Activated naive CD8-positive, alpha-beta T cell treated with anti-CD3 and anti-CD28 coated beads, Interleukin-2, amount 50 U/mL, for 24 hours (primary cell): ENCODE measurements around the gene GBP4.

Experiments
- ATAC-seq: fragments of 150-1000 bp; cut with Tn5 transposase; one replicate; pipeline ENCODE4 v1.10.0; 2021
- DNase-seq: peaks from one replicate; pipeline ENCODE4 v3.0.0; 2021
- H3K27ac Mint-ChIP-seq: one replicate; pipeline ENCODE4 v1.8.0; 2021; ENCODE audit warnings: mild to moderate bottlenecking, mixed read lengths
- H3K27me3 Mint-ChIP-seq: one replicate; pipeline ENCODE4 v1.8.0; 2021; ENCODE audit warnings: mixed read lengths
- H3K36me3 Mint-ChIP-seq: one replicate; pipeline ENCODE4 v1.8.0; 2021; ENCODE audit warnings: low read depth, mixed read lengths
- H3K4me1 Mint-ChIP-seq: one replicate; pipeline ENCODE4 v1.8.0; 2021; ENCODE audit warnings: mixed read lengths
- H3K4me3 Mint-ChIP-seq: one replicate; pipeline ENCODE4 v1.8.0; 2021; ENCODE audit warnings: mild to moderate bottlenecking, moderate library complexity, mixed read lengths
- H3K9me3 Mint-ChIP-seq: one replicate; pipeline ENCODE4 v1.8.0; 2021; ENCODE audit warnings: mixed read lengths

Gene GBP4

DNA sequence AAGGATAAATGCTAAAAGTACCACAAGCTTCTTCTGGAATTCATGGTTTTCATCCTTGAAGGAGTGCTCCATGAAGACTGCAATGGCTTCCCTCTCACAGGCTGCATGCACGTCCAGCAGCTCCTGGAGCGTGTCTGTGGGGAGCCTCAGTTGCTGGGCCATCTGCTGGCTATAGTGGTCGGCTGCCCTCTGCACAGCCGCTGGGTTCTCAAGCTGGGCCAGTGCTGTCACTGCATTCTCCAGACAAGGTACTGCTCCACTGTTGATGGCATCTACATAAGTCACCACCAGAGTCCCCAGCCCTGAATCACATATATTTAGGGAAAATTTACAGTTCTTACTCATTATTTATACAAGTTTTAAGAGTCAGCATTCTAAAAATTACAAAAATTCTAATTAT lies 8.7 kb downstream of the GBP4 start:
- H3K27ac Mint-ChIP-seq, result no peak overlapping the region
- H3K9me3 Mint-ChIP-seq, result no peaks in the 10 kb centered on the region
- DNase-seq (no peak), ATAC-seq (no peak)
- no peak overlapping the region for H3K4me3 Mint-ChIP-seq
- H3K36me3 Mint-ChIP-seq, result peaks cover 72% of the 10 kb centered on the region
- peaks cover 24% of the 10 kb centered on the region for H3K4me1 Mint-ChIP-seq
- H3K27me3 Mint-ChIP-seq, result no peaks in the 10 kb centered on the region

GRCh38 chr1:89179343-89179742 lies 19.4 kb downstream of the GBP4 start:
- no peaks in the 10 kb centered on the region for H3K27me3 Mint-ChIP-seq
- H3K27ac Mint-ChIP-seq, result no peak overlapping the region
- H3K36me3 Mint-ChIP-seq, result peaks cover 28% of the 10 kb centered on the region
- no peak overlapping the region for H3K4me3 Mint-ChIP-seq
- ATAC-seq (no peak), DNase-seq (no peak)
- peaks cover 4% of the 10 kb centered on the region for H3K4me1 Mint-ChIP-seq
- peaks cover 13% of the 10 kb centered on the region for H3K9me3 Mint-ChIP-seq

DNA sequence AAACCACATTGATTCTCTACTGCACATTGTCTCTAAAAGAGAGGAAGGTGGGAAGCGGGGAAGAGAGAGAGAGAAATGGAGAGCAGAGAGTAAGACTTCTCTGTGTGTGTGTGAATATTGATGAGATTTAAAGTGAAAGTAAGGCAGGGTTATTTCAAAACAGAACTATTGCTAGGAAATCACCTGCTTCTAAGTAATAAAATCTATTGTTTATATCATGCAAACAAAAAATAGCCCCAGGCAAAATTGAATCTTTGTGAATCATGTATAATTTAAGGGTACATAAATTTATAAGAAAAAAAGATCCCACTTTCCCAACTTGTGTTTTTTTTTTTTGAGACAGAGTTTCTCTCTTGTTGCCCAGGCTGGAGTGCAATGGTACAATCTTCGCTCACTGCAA lies 21.8 kb downstream of the GBP4 start:
- Mint-ChIP-seq H3K27me3 (no peaks in the 10 kb centered on the region), H3K27ac (no peak overlapping the region), H3K4me3 (no peak overlapping the region), H3K9me3 (no peaks in the 10 kb centered on the region), H3K4me1 (peaks cover 4% of the 10 kb centered on the region), H3K36me3 (peaks cover 7% of the 10 kb centered on the region)
- DNase-seq (no peak), ATAC-seq (no peak)

DNA sequence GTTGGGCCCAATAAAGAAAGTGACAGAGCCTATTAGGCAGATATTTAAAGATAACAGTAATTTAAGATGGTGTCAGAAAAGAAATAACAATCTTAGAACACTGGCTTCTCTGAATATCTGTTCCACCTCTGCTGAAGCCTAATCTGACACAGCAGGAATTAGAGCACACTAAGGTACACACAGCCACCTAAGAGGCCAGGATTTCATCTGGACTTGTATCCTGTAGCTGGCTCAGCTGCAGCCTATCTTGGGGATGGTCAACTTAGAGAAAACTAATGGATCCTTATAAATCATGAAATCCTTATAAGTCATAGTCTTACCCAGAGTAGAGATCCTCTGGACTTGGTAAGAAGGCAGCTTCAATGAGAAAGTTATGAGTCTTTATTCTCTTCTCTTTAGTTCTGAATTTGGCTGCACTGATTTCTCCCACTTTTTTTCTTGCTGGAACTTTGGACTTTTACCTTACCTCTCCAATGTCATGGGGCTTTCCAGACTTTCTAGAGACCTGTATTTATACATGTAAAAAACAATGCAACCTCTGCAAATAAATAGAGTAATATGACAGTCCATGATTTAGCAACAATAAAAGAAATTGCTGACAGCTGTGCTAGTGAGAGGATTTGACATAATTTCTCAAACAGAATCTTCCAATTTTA lies 23.0 kb downstream of the GBP4 start, which contains the start of gene GBP7:
GBP7 (minus strand) TSS at position 403 of the 656 bp plus-strand sequence. CDS start 4,068 bp downstream, outside the sequence.
- Mint-ChIP-seq H3K9me3 (no peaks in the 10 kb centered on the region), H3K36me3 (no peaks in the 10 kb centered on the region), H3K4me3 (no peak within 1 kb of the TSS), H3K27me3 (no peaks in the 10 kb centered on the region), H3K4me1 (peaks cover 4% of the 10 kb centered on the region), H3K27ac (no peak within 1 kb of the TSS)
- no peak for ATAC-seq
- DNase-seq, result no peak

DNA sequence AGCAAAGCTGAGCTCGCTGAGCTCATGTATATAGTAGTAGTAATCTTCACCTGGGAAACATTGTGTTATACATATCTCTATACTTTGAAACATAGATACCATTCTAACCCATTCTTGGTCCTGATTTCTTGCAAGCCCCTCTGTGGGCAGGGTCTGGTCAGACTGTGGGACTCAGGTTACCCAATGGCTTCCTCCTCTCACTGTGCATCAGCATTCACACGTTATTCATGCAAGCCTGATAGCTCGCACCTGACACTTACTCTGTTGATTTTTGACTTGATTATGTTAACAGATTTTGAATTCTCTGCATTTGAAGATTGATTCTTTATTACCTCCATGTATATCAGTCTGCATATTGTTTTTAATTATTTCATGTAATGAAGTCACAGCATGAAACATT lies 24.3 kb downstream of the GBP4 start:
- H3K27me3 Mint-ChIP-seq, result no peaks in the 10 kb centered on the region

GRCh38 chr1:89172468-89173143 lies 26.1 kb downstream of the GBP4 start:
- no peak overlapping the region for H3K4me3 Mint-ChIP-seq
- H3K9me3 Mint-ChIP-seq, result no peaks in the 10 kb centered on the region
- no peak overlapping the region for H3K27ac Mint-ChIP-seq
- H3K36me3 Mint-ChIP-seq, result no peaks in the 10 kb centered on the region
- DNase-seq (no peak), ATAC-seq (no peak)
- no peaks in the 10 kb centered on the region for H3K27me3 Mint-ChIP-seq
- H3K4me1 Mint-ChIP-seq, result peaks cover 4% of the 10 kb centered on the region

More for the DNA sequence above, 24.3 kb downstream of the GBP4 start:
- Mint-ChIP-seq H3K4me1 (peaks cover 4% of the 10 kb centered on the region), H3K9me3 (no peaks in the 10 kb centered on the region), H3K36me3 (no peaks in the 10 kb centered on the region), H3K4me3 (no peak overlapping the region), H3K27ac (no peak overlapping the region)
- DNase-seq (no peak), ATAC-seq (no peak)

- Mint-ChIP-seq H3K27me3 (no peaks in the 10 kb centered on the region), H3K27ac (no peak overlapping the region), H3K4me3 (no peak overlapping the region), H3K36me3 (no peaks in the 10 kb centered on the region), H3K4me1 (no peaks in the 10 kb centered on the region), H3K9me3 (no peaks in the 10 kb centered on the region)
- DNase-seq, result no peak
- no peak for ATAC-seq
These were observed 27.7 kb downstream of the GBP4 start for GRCh38 chr1:89171067-89171438.

DNA sequence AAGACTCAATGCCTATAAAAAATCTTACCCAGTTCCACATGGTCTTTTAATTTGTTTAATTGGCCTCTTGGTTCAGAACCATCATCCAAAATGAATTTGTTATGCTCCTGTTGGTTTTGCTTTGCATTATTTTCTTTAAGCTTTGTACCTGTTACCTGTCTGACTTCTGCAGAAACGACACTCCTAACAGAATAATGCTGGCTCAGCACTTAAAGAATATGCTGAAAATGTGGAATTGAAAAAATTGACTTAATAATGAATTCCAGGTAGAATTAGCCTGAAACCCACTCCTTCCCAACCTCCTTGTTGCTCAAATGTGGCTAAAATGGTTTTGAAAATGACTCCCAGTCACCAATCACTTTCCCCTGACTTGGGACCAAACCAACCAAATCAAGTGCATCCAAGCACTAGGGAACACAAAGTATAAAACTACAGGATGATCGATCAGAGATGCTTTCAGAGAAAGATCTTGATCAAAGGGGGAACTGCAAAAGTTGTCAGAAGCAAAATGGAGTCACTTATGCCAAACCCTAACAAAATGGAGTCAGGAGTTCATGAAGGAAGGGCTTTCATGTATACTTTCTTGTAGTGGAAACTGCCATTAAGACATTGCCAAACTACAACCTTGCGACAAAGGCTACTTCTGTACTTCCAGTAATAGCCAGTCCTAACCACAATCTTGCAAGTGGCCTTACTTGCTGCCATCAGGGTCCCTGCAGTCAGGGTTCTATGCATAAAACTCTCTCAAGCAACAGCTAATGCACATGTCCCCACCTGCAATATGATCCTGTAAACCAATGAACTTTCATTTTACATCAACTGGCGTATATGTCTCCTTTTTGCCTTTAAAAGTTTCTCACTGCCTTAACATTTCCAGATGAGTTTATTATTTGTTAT lies 28.3 kb downstream of the GBP4 start:
- Mint-ChIP-seq H3K4me3 (no peak overlapping the region), H3K9me3 (no peaks in the 10 kb centered on the region), H3K27me3 (no peaks in the 10 kb centered on the region), H3K27ac (no peak overlapping the region), H3K36me3 (no peaks in the 10 kb centered on the region), H3K4me1 (no peaks in the 10 kb centered on the region)
- DNase-seq (no peak), ATAC-seq (no peak)

DNA sequence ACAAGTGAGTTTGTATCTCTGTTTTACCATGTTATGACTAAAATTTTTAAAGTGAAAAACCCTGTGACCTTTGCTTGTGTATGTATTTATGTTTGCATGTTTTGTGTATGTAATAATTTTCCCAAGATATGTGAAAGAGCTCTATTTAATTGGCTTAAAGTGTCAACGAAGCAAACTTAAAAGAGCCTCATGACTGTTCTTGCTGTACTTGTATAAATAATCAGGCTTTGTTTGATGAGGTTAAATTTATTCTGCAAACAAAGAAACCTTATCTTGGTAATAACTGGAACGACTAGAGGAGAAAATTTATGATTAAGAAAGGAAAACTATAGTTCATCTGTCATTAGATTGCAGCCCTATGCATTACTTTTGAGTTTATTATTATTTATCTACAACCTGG lies 29.6 kb downstream of the GBP4 start:
- Mint-ChIP-seq H3K27me3 (no peaks in the 10 kb centered on the region), H3K27ac (no peak overlapping the region), H3K36me3 (no peaks in the 10 kb centered on the region), H3K4me3 (no peak overlapping the region), H3K4me1 (no peaks in the 10 kb centered on the region), H3K9me3 (no peaks in the 10 kb centered on the region)
- DNase-seq (no peak), ATAC-seq (no peak)

- DNase-seq (no peak), ATAC-seq (no peak)
- H3K9me3 Mint-ChIP-seq, result no peaks in the 10 kb centered on the region
- H3K27ac Mint-ChIP-seq, result no peak overlapping the region
- H3K27me3 Mint-ChIP-seq, result no peaks in the 10 kb centered on the region
- H3K4me3 Mint-ChIP-seq, result no peak overlapping the region
- no peaks in the 10 kb centered on the region for H3K36me3 Mint-ChIP-seq
- no peaks in the 10 kb centered on the region for H3K4me1 Mint-ChIP-seq
These were observed 31.0 kb downstream of the GBP4 start for GRCh38 chr1:89167590-89168230.

DNA sequence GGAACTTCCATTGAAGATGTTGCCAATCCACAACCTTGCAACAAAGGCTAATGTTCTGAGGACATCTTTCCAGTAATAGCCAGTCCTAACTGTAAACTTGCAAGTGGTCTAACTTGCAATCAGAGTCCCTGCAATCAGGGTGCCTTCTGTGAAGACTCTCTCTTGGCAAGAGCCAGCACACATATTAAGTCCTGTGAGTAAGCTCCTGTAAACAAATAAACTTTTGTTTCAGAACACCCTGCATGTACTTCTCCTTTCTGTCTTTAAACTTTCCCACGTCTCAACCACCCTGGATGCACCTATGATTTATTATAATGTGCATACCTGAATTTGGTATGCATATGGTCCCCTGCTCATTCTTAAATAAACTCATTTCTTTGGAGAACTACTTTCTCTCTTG lies 32.0 kb downstream of the GBP4 start:
- DNase-seq (no peak), ATAC-seq (no peak)
- Mint-ChIP-seq H3K4me3 (no peak overlapping the region), H3K36me3 (no peaks in the 10 kb centered on the region), H3K27me3 (no peaks in the 10 kb centered on the region), H3K9me3 (no peaks in the 10 kb centered on the region), H3K4me1 (no peaks in the 10 kb centered on the region), H3K27ac (no peak overlapping the region)

DNA sequence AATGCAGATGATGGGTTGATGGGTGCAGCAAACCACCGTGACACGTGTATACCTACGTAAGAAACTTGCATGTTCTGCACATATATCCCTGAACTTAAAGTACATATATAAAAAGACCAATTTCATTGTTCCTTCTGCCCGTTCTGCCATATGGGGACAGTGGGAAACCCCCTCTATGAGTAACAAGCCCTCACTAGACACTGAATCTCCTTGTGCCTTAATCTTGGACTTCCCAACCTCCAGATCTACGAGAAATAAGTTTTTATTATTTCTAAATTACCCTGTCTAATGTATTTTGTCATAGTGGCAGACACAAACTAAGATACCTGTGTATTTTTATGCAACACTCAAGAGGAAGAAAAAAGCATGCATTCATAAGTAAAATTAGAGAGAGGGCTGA lies 32.9 kb downstream of the GBP4 start:
- no peak for ATAC-seq
- no peaks in the 10 kb centered on the region for H3K27me3 Mint-ChIP-seq
- no peaks in the 10 kb centered on the region for H3K36me3 Mint-ChIP-seq
- H3K9me3 Mint-ChIP-seq, result peaks cover 8% of the 10 kb centered on the region
- no peaks in the 10 kb centered on the region for H3K4me1 Mint-ChIP-seq
- no peak overlapping the region for H3K4me3 Mint-ChIP-seq
- no peak for DNase-seq
- H3K27ac Mint-ChIP-seq, result no peak overlapping the region

DNA sequence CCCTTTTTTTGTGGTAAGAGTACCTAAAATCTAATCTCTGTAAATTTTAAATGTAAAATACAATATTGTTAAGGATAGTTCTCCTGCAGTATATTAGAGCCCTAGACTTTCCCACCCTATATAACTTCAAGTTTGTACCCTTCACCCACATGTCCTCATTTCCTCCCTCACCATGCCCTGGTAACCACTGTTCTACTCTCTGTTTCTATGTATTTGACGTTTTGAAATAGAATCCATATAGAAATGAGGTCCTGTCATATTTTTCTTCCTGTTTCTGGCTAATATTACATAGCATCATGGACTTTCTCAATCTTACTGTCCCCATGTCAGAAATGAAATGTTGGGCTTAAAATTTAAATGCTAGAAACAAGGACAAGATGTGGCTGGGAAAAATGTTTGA lies 47.7 kb downstream of the GBP4 start:
- DNase-seq (no peak), ATAC-seq (no peak)
- H3K4me1 Mint-ChIP-seq, result peaks cover 8% of the 10 kb centered on the region
- no peaks in the 10 kb centered on the region for H3K9me3 Mint-ChIP-seq
- H3K27ac Mint-ChIP-seq, result no peak overlapping the region
- no peaks in the 10 kb centered on the region for H3K36me3 Mint-ChIP-seq
- no peak overlapping the region for H3K4me3 Mint-ChIP-seq
- peaks cover 2% of the 10 kb centered on the region for H3K27me3 Mint-ChIP-seq

- H3K27me3 Mint-ChIP-seq, result peaks cover 2% of the 10 kb centered on the region
- no peak for ATAC-seq
- H3K9me3 Mint-ChIP-seq, result no peaks in the 10 kb centered on the region
- H3K4me1 Mint-ChIP-seq, result peaks cover 12% of the 10 kb centered on the region
- no peak overlapping the region for H3K4me3 Mint-ChIP-seq
- DNase-seq, result no peak
- no peaks in the 10 kb centered on the region for H3K36me3 Mint-ChIP-seq
- H3K27ac Mint-ChIP-seq, result no peak overlapping the region
These were observed 48.8 kb downstream of the GBP4 start for GRCh38 chr1:89149976-89150375.
